Activated naive CD4-positive, alpha-beta T cell treated with anti-CD3 and anti-CD28 coated beads, Interleukin-2, amount 10 ng/mL, durations not matched to agents 7 days and 5 days (primary cell): ENCODE data around the gene AKR1A1.
A peak's percentile ranks its signal among the peaks of the same experiment; 100 is the strongest.

ENCODE experiments used
- CTCF ChIA-PET: fragments of 350-600 bp; sonication (Branson Sonifier 250); formaldehyde crosslinking; loops from one replicate; lab custom pipeline; 2021; ENCODE audit warnings: antibody characterized with exemption; lab: Charles Lee
- DNase-seq: peaks from one replicate; pipeline ENCODE4 v3.0.0-alpha.2; 2020
- H3K27ac Mint-ChIP-seq: one replicate; pipeline ENCODE4 v1.8.0; 2021; ENCODE audit warnings: mild to moderate bottlenecking, moderate library complexity, mixed read lengths
- H3K27me3 Mint-ChIP-seq: one replicate; pipeline ENCODE4 v1.8.0; 2021; ENCODE audit warnings: mild to moderate bottlenecking, mixed read lengths
- H3K36me3 Mint-ChIP-seq: one replicate; pipeline ENCODE4 v1.8.0; 2021; ENCODE audit warnings: mixed read lengths
- H3K4me1 Mint-ChIP-seq: one replicate; pipeline ENCODE4 v1.8.0; 2021; ENCODE audit warnings: mixed read lengths
- H3K4me3 Mint-ChIP-seq: one replicate; pipeline ENCODE4 v1.8.0; 2021; ENCODE audit warnings: mild to moderate bottlenecking, moderate library complexity, mixed read lengths
- H3K9me3 Mint-ChIP-seq: one replicate; pipeline ENCODE4 v1.8.0; 2021; ENCODE audit warnings: mixed read lengths

The AKR1A1 gene

GRCh38 chr1:45536886-45537285 is 13.7 kb upstream of the AKR1A1 start:
- no peak overlapping the region for H3K27ac Mint-ChIP-seq
- no peaks in the 10 kb centered on the region for H3K36me3 Mint-ChIP-seq

GRCh38 chr1:45541193-45541592 is 9.4 kb upstream of the AKR1A1 start:
- Mint-ChIP-seq H3K9me3 (no peaks in the 10 kb centered on the region), H3K36me3 (no peaks in the 10 kb centered on the region), H3K4me3 (no peak overlapping the region), H3K4me1 (peaks cover 43% of the 10 kb centered on the region), H3K27me3 (peaks cover 15% of the 10 kb centered on the region), H3K27ac (no peak overlapping the region)
- CTCF ChIA-PET, result interaction anchor here (1.6 kb wide), 1 partner anchor 29 kb away, joined by 3 read pairs; no protein-coding TSS in a partner anchor
- no peak for DNase-seq

More at GRCh38 chr1:45536886-45537285, 13.7 kb upstream of the AKR1A1 start:
- Mint-ChIP-seq H3K27me3 (peaks cover 13% of the 10 kb centered on the region), H3K4me1 (peaks cover 12% of the 10 kb centered on the region), H3K9me3 (no peaks in the 10 kb centered on the region), H3K4me3 (no peak overlapping the region)
- CTCF ChIA-PET, result interaction anchor here (0.9 to 1.9 kb wide), 3 partner anchors 14 to 32 kb away, joined by 4 to 5 read pairs (median 4); no protein-coding TSS in a partner anchor
- no peak for DNase-seq

- no peak overlapping the region for H3K4me3 Mint-ChIP-seq
Observed at GRCh38 chr1:45542591-45542990, 8.0 kb upstream of the AKR1A1 start.

GRCh38 chr1:45543581-45544417 is 6.8 kb upstream of the AKR1A1 start:
- peak; percentile 73 for DNase-seq
- CTCF ChIA-PET, result interaction anchor here (1.4 to 3.0 kb wide), 4 partner anchors 19 to 26 kb away, joined by 3 to 9 read pairs (median 5); no protein-coding TSS in a partner anchor
- no peaks in the 10 kb centered on the region for H3K9me3 Mint-ChIP-seq
- H3K4me1 Mint-ChIP-seq, result peaks cover 33% of the 10 kb centered on the region
- H3K4me3 Mint-ChIP-seq, result peak overlapping the region; percentile 8
- peak overlapping the region; percentile 68 for H3K27ac Mint-ChIP-seq
- H3K27me3 Mint-ChIP-seq, result peaks cover 23% of the 10 kb centered on the region
- H3K36me3 Mint-ChIP-seq, result no peaks in the 10 kb centered on the region

More at GRCh38 chr1:45542591-45542990, 8.0 kb upstream of the AKR1A1 start:
- Mint-ChIP-seq H3K4me1 (peaks cover 33% of the 10 kb centered on the region), H3K27me3 (peaks cover 23% of the 10 kb centered on the region), H3K9me3 (no peaks in the 10 kb centered on the region), H3K27ac (no peak overlapping the region), H3K36me3 (no peaks in the 10 kb centered on the region)
- DNase-seq, result no peak
- CTCF ChIA-PET, result interaction anchor here (3.0 kb wide), 1 partner anchor 28 kb away, joined by 9 read pairs; no protein-coding TSS in a partner anchor

GRCh38 chr1:45544530-45544929 is 6.1 kb upstream of the AKR1A1 start:
- Mint-ChIP-seq H3K27me3 (peaks cover 19% of the 10 kb centered on the region), H3K4me3 (no peak overlapping the region), H3K9me3 (no peaks in the 10 kb centered on the region), H3K4me1 (peaks cover 33% of the 10 kb centered on the region), H3K36me3 (no peaks in the 10 kb centered on the region), H3K27ac (no peak overlapping the region)
- DNase-seq, result no peak
- CTCF ChIA-PET, result interaction anchor here (1.4 to 3.0 kb wide), 5 partner anchors 9 to 26 kb away, joined by 3 to 9 read pairs (median 4); no protein-coding TSS in a partner anchor

- DNase-seq, result no peak
- CTCF ChIA-PET, result interaction anchor here (1.5 to 3.0 kb wide), 4 partner anchors 9 to 25 kb away, joined by 4 to 9 read pairs (median 5); no protein-coding TSS in a partner anchor
- H3K4me1 Mint-ChIP-seq, result peaks cover 35% of the 10 kb centered on the region
- no peaks in the 10 kb centered on the region for H3K36me3 Mint-ChIP-seq
- no peak overlapping the region for H3K4me3 Mint-ChIP-seq
- H3K27me3 Mint-ChIP-seq, result peaks cover 19% of the 10 kb centered on the region
- peak overlapping the region; percentile 3 for H3K27ac Mint-ChIP-seq
- no peaks in the 10 kb centered on the region for H3K9me3 Mint-ChIP-seq
Observed at GRCh38 chr1:45545019-45545493, 5.6 kb upstream of the AKR1A1 start.

- no peak overlapping the region for H3K27ac Mint-ChIP-seq
- no peaks in the 10 kb centered on the region for H3K9me3 Mint-ChIP-seq
- H3K27me3 Mint-ChIP-seq, result peaks cover 20% of the 10 kb centered on the region
- H3K36me3 Mint-ChIP-seq, result no peaks in the 10 kb centered on the region
- H3K4me3 Mint-ChIP-seq, result no peak overlapping the region
- CTCF ChIA-PET, result interaction anchor here (1.8 to 3.0 kb wide), 2 partner anchors 10 to 25 kb away, joined by 4 to 9 read pairs; no protein-coding TSS in a partner anchor
- DNase-seq, result no peak
- H3K4me1 Mint-ChIP-seq, result peaks cover 41% of the 10 kb centered on the region
Observed at GRCh38 chr1:45545553-45546310, 4.9 kb upstream of the AKR1A1 start.

- Mint-ChIP-seq H3K9me3 (no peaks in the 10 kb centered on the region), H3K27ac (peak overlapping the region; percentile 89), H3K4me3 (peak overlapping the region; percentile 97), H3K4me1 (peaks cover 30% of the 10 kb centered on the region), H3K27me3 (peaks cover 9% of the 10 kb centered on the region), H3K36me3 (peaks cover 12% of the 10 kb centered on the region)
- no peak for DNase-seq
- CTCF ChIA-PET, result interaction anchor here (0.6 to 1.7 kb wide), 5 partner anchors 17 to 39 kb away, joined by 3 to 6 read pairs (median 4); no protein-coding TSS in a partner anchor
Observed at GRCh38 chr1:45551684-45552083, 1.1 kb downstream of the AKR1A1 start.

- Mint-ChIP-seq H3K4me1 (peaks cover 32% of the 10 kb centered on the region), H3K4me3 (peak overlapping the region; percentile 56), H3K36me3 (peaks cover 13% of the 10 kb centered on the region), H3K27me3 (peaks cover 4% of the 10 kb centered on the region), H3K9me3 (no peaks in the 10 kb centered on the region), H3K27ac (peak overlapping the region; percentile 3)
- no peak for DNase-seq
- CTCF ChIA-PET, result no interaction called here
Observed at GRCh38 chr1:45552331-45552730, 1.7 kb downstream of the AKR1A1 start.

- H3K36me3 Mint-ChIP-seq, result peaks cover 21% of the 10 kb centered on the region
- CTCF ChIA-PET, result interaction anchor here (1.2 to 2.9 kb wide), 2 partner anchors 15 to 42 kb away, joined by 4 to 10 read pairs; no protein-coding TSS in a partner anchor
- H3K4me3 Mint-ChIP-seq, result no peak overlapping the region
- H3K9me3 Mint-ChIP-seq, result no peaks in the 10 kb centered on the region
- H3K27ac Mint-ChIP-seq, result no peak overlapping the region
- H3K4me1 Mint-ChIP-seq, result peaks cover 35% of the 10 kb centered on the region
- no peak for DNase-seq
- H3K27me3 Mint-ChIP-seq, result peaks cover 3% of the 10 kb centered on the region
Observed at GRCh38 chr1:45554198-45554597, 3.6 kb downstream of the AKR1A1 start.

- Mint-ChIP-seq H3K27me3 (no peaks in the 10 kb centered on the region), H3K9me3 (no peaks in the 10 kb centered on the region), H3K4me3 (no peak overlapping the region), H3K36me3 (peaks cover 32% of the 10 kb centered on the region), H3K27ac (peak overlapping the region; percentile 17), H3K4me1 (peaks cover 14% of the 10 kb centered on the region)
- no peak for DNase-seq
- CTCF ChIA-PET, result interaction anchor here (0.6 to 1.7 kb wide), 6 partner anchors 12 to 200 kb away, joined by 3 to 8 read pairs (median 3); partner anchors contain the start of gene PRDX1
Observed at GRCh38 chr1:45557422-45557944, 6.9 kb downstream of the AKR1A1 start.

GRCh38 chr1:45563843-45564242 is 13.2 kb downstream of the AKR1A1 start:
- Mint-ChIP-seq H3K9me3 (no peaks in the 10 kb centered on the region), H3K27me3 (no peaks in the 10 kb centered on the region), H3K4me3 (no peak overlapping the region), H3K36me3 (peaks cover 52% of the 10 kb centered on the region), H3K27ac (no peak overlapping the region), H3K4me1 (peaks cover 3% of the 10 kb centered on the region)
- DNase-seq, result no peak
- CTCF ChIA-PET, result interaction anchor here (3.8 kb wide), 1 partner anchor 52 kb away, joined by 12 read pairs; no protein-coding TSS in a partner anchor

- Mint-ChIP-seq H3K4me3 (no peak overlapping the region), H3K4me1 (no peaks in the 10 kb centered on the region), H3K9me3 (no peaks in the 10 kb centered on the region), H3K27ac (no peak overlapping the region), H3K27me3 (no peaks in the 10 kb centered on the region), H3K36me3 (peaks cover 47% of the 10 kb centered on the region)
- DNase-seq, result no peak
- CTCF ChIA-PET, result interaction anchor here (0.7 to 7.2 kb wide), 4 partner anchors 34 to 208 kb away, joined by 3 to 176 read pairs (median 22); no protein-coding TSS in a partner anchor
Observed at GRCh38 chr1:45566722-45567121, 16.1 kb downstream of the AKR1A1 start.
